GM21381 (cell line): ENCODE results near the gene TRPM8.
A peak's percentile ranks its signal among the peaks of the same experiment; 100 is the strongest.
"Not testable (repeated sequence)": the region's sequence is repeated elsewhere in the genome, so short reads cannot be mapped to it uniquely, and the experiment has no call there.

ENCODE experiments used
- ATAC-seq: cut with Tn5 transposase; IDR thresholded peaks from one replicate; pipeline ENCODE4 v1.9.1; 2021; ENCODE audit warnings: mild to moderate bottlenecking, moderate library complexity; ENCODE audit not compliant: unreplicated experiment

Gene TRPM8

DNA sequence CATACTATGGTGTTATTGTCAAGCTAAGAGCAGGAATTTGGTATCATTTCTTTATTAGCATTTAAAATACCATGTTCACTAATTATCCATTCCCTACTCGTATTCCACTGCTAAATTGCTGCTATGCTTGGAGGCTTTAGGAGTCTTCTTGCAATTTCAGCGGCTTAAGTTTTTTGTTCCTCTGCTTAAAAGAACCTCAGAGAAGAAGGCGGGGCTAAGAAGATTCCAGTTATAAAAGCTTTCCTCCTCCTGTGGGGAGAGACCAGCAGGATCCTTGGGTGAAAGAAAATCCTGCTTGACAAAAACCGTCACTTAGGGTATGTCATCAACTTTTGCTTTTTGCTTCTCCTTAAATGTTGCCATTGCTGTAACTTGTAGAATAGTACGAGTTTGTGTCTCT lies at the start of gene TRPM8:
TRPM8 (plus strand) TSS at position 258 of the 400 bp plus-strand sequence. CDS start 9,165 bp downstream, outside the sequence.
- no peak for ATAC-seq

DNA sequence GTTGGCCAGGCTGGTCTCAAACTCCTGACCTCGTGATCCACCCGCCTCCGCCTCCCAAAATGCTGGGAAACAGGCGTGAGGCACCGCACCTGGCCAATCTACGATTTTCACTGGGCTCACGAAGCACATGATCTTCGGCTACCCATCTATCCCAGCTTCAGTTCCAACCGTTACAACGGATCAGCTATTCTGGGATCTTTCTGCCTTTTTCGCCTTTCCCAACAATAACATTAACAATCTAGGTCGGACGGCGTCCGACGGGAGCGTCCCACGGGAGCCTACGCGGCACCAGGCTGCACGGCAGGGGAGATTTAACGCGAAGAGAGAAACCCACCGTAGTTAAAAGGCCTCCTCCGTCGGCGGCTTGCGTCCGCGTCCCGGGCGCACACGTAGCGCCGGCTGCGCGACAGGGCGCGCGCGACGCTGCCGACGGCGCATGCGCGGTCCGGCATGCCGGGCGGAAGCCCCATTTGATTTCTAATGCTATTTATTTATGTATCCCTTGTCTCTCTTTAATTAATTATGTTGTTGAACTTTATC lies 49.1 kb upstream of the TRPM8 start, which contains the start of gene MSL3B:
MSL3B (minus strand) TSS at position 394 of the 540 bp plus-strand sequence.
- peak; percentile 70 for ATAC-seq

DNA sequence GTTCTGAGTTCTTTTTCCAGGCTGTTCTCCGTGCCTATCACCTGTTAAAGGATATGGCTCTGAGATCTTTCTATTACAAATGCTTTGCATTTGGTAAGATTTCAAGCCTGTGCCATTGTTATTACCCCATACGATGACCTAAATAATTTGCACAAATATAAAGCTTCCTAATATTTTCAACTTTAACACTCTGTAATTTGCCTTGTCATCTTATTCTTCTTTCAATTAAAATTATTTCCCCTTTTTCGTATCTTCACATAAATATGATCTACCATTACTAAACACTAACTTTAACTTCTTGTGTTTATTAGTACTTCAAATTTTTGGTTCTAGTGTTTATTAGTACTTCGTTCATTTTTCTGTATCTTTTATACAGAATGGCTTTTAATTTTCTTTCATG lies 45.7 kb upstream of the TRPM8 start:
- ATAC-seq: no peak

DNA sequence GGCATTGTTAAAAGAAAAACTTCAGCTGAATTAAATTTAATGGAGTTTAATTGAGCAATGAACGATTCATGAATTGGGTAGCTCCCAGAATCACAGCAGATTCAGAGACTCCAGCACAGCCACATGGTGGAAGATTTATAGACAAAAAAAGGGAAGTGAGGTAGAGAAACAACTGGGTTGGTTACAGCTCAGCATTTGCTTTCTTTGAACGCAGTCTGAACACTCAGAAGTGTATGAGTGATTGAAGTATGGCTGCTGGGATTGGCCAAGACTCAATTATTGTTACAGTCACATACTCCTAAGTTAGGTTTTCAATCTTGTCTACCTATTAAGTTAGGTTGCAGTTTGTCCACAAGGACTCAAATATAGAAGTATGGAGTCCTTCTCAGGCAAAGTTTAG lies 45.0 kb upstream of the TRPM8 start:
- not testable (repeated sequence) for ATAC-seq

DNA sequence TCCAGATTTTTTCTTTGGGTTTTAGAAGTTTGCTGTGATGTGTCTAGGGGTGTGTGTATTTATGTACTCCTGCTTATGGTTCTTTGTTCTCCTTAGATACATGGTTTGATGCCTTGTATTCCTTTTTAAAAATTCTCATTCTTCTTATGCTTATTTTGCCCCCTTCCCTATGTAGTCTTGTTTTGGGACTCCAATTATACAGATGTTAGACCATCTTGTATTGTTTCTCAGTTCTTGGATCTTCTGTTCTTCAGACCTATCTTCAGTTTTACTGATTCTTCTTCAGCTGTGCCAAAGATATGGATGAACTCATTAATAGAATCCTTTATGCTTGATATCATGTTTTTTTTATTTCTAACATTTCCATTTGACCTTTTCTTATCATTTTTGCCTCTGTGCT lies 34.8 kb upstream of the TRPM8 start:
- no peak for ATAC-seq

DNA sequence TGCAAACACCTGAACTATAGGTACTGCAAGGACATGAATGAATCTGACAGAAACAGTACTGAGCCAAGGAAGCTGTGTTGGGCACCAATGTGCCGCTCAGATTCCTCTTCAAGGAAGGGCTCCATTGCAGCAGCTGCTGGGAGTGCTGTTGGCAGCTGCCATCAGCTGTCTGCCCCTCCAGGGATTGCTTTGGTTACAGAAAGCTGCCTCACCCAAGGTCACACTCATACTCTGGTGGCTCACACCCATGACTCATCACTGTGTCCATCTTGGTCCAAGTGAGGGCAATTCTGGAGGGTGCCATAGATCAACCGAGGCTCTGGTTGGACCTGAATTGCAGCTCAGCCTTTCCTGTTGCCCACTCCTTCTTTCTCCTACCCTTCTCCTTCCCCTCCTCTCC lies 24.4 kb upstream of the TRPM8 start:
- ATAC-seq: no peak

DNA sequence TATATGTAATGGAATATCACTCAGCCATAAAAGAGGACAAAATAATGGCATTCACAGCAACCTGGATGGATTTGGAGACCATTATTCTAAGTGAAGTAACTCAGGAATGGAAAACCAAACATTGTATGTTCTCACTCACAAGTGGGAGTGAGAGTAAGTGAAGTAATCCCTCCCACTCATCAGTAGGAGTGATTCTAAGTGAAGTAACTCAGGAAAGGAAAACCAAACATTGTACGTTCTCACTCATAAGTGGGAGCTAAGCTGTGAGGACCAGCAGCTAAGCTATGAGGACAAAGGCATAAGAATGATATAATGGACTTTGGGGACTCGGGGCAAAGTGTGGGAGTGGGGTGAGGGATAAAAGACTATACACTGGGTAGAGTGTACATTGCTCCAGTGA lies 20.9 kb upstream of the TRPM8 start:
- not testable (repeated sequence) for ATAC-seq

DNA sequence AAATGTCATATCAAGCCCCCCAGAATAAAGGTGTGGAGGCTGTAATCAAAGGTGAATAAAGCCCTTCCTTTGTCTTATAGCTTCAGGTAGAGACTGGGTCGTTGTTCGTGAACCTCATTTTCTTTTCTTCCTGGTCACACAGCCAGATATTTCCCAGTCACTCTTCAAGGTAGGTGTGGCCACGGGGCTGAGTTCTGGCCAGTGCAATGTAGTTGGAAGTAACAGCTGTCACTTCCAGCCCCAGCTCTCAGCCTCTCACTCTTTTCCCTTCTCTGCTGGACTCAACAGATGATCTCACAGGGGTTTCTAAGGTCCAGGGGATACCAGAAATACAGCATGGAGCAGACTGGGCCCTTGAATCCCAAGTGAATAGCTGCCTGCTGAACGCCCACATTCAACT lies 15.8 kb upstream of the TRPM8 start:
- no peak for ATAC-seq

DNA sequence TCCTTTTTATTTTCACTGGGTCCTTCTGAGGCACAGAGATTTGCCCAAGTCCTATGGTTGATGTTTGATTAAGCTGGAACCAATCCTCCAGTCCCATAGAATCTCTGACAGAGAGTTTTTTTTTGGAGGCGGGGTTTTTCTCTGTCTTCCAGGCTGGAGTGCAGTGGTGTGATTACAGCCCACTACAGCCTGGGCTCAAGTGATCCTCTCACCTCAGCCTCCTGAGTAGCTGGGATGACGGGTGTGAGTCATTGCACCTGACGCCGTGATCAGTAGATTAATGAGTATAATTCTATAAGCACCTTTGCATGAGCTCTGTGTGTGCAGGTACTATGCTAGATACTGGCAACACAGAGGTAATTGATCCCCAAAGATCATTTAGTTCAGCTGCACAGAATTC lies 15.3 kb upstream of the TRPM8 start:
- ATAC-seq: no peak

DNA sequence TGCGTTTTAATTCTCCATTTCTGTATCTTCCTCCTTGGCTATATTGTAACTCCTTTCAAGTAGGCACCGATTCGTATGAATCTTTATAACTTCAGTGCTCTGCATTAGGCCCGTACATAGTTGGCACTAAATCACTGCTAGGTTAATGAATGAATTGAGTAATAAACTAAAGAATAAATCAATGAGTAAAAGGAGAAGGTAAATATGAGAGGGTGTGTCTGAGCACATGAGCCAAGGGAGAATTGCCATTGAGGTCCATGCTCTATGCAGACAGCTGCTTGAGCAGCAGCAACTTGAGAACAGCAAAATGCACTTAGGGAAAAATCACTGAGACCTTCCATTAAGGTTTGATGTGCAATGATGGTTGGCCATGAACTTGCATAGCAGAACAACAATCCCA lies 11.2 kb upstream of the TRPM8 start:
- ATAC-seq: no peak

DNA sequence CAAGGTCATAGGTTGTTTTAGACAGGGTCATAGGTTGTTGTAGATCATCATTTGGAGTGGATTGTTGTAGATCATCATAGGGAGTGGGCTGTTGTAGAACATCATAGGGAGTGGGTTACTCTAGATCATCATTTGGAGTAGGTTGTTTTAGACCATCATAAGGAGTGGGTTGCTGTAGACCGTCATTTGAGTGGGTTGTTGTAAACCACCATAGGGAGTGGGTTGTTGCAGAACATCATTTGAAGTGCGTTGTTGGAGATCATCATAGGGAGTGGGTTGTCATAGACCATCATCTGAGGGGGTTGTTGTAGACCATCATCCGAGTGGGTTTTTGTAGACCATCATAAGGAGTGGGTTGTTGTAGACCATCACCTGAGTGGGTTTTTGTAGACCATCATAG lies 9.5 kb upstream of the TRPM8 start:
- no peak for ATAC-seq

DNA sequence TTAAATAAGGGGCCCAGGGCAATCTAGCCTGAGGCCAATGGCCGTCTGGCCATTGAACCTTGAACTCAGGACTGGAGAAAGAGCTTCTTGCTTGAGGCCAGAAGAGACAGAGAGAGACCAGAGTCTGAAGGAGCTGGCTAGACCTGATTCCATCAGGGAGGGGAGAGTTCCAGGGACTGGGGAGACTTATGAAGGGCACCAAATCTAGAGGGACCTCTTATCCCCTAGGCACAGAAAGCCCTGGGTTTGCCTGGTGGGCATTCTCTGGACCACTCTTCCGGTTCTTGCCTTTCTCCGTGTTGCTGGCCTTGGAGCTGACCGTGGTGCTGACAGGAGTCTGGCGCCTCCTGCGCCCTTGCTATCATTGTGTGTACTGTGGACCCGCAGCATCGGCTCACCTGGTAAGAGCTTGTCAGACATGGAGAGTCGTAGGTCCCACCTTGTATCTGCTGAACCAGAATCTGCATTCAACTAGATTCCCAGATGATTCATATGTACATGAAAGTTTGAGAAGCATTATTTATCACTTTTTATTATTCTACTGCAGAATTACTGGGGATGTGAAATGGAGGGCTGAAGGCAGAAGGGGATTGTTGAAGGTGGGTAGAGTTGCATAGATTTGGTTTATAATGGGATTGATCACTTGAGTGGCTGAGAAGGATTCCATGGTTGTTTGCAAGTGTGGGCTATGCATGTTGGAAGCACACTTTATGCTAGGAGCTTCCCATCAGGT lies 4.3 kb upstream of the TRPM8 start:
- ATAC-seq: no peak

DNA sequence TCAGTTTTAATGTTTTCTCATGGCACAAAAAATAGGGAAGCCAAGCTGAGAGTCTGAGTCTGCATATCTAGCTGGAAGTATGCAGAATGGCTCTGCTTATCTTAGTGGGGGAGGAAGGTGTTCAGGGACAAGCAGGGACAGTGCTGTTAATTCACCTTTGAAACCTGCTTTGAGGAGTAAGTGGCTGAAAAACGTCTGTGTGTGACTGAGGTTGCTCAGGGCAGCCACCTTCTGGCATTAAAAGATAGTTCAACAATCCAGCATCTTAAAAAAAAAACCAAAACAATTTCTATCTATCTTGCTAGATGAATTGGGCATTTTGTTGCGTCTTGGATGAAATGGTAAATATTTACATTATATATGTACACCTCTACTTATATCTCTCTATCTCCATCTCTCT lies 2.0 kb upstream of the TRPM8 start:
- no peak for ATAC-seq

DNA sequence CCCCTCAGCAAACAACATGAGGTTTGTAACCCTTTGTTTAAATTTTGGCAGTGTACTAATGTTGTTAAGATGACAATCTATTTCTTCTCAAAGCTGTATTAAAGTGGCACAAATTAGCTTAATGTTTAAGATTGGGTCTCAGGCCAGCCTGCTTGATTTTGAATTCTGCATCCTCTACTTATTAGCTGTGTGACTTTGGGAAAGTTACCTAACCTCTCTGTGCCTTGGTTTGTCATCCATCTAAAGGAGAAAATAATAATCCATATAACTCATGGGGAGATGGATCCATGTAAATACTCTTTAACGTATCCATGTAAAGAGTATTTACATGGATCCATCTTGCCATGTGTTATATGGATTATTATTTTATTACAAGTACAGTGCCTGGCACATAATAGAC lies 2.1 kb downstream of the TRPM8 start:
- no peak for ATAC-seq

DNA sequence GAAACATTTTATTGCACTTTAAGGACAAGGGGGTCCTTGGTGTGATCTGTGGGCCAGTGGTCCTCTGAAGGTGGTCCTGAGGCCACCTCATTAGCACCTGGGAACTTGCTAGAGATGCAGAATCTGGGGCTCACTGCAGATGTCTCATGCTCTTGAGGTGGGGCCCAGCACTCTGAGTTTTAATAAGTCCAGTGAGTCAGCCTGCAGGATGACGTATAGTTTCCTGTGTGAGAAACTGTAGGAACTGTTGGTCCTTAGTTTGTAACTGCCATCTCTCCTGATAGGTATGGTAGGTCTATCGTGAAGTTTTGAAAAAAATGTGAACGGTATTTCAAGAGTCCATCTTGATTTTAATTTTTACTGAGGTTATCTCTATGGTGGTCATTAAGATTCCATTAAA lies 2.8 kb downstream of the TRPM8 start:
- no peak for ATAC-seq

DNA sequence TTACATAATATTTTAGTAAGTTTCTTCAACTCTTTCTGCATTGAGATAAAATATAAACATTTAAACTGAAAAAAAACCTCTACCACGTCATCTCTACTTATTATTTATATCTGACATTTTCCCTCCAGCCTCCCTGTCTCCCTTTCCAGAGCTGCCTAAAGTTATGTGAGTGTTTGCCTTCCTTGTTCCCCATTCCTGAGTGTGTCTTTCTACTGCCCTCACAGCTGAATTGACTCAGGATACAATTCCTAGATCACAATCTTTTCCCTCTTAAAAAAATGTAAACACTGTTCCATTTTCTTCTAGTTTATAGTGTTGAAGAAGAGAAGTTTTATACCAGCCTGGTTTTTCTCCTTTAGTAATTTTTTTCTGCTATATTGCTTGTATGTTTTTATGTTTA lies 5.3 kb downstream of the TRPM8 start:
- no peak for ATAC-seq

DNA sequence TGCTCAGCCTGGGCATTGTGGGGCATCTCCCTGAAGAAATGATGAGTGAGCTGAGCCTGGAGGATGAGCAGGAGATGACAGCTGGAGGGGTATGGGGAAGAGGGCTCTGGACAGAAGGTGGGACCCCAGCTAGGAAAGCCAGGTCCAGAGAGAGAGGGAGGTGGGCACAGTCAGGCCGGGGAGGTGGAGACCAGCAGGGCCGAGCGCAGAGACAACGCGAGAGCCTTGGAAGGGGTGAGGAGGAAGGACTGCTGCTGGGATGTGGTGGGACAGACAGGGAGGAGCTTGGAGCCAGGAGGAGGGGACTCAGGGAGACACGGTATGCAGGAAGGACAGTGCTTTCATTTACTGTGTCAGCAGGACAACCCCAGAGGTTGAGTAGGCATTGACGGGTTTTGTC lies 8.2 kb downstream of the TRPM8 start:
- ATAC-seq: no peak

DNA sequence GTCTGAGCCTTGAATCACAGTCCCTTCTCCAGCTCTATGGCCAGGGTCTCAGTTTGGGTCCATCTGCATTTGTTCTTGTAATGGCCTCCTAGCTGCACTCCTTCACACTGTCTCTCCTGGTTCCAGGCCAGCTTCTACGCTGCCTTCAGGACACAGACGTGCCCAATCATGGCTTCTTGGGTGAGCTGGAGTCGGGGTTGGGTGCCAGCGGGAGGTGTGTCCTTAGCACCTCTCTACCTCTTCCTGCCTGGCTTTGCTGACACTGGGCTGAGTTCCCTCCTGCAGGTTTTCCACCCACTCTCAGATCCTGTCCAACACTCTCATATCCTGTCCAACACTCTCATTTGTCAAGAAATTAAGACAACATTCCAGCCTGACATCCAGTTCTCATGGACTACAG lies 9.6 kb downstream of the TRPM8 start:
- ATAC-seq: no peak

DNA sequence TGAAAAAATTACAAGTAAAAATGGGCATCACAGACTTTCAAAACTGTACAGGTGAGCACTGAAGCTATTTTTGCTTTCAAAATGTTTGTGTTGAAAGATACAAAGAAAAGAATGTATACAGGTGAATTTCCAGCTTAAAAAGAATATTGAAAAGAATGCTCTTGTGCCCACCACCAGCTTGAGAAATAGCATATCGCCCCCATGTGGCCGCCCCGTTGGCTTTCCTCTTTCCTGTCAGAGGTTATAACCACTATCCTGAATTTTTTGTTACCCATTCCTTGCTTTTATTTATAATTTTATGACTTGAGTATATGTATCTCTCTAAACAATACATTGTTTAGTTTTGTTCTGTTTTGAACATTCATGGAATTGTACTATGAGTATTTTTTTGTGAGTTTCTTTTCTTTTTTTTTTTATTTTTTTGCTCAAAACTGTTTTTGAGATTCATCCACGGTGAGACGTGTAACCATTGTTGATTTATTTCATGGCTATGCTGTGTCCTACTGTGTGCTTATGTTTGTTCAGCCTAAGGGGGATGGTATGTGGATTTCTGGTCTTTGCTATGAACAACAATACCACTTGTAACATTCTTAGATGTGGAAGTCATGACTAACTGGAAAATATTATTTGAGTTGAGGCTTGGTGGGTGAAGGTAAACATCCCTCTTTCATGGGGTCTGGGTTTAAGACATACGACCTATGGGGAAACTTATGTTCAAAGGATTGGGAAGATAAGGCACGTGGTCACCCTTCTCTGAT lies 11.6 kb downstream of the TRPM8 start:
- ATAC-seq: no peak

DNA sequence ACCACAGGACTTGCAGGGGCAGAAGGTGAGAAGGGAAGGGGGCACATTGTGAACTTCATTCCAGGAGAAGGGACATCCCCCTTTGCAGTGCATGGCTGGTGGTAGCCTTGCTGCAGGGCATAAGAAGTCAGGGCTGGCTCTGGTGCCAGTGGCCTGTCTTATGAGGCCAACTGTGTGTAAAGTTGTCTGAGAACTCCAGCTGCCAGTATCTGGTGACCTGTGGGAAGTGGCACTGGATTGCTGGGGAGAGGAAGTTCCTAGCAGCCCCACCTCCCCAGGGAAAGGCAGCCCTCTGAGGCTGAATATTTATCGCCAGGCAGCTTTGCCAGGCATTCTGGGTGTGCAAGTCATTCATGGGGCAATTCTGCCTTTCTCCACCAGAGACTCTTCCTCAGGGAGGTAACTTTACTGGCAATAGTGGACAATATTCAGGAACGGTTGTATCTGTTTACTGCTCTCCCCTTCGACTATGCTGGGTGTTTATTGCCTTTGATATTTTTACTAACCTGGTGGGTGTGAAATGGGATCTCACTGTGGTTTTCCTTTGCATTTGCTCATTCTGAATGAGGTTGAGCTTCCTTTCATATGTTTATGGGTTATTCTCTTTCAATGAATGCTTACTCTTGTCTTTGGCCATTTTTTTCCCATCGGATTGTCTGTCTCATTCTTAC lies 12.3 kb downstream of the TRPM8 start:
- no peak for ATAC-seq

DNA sequence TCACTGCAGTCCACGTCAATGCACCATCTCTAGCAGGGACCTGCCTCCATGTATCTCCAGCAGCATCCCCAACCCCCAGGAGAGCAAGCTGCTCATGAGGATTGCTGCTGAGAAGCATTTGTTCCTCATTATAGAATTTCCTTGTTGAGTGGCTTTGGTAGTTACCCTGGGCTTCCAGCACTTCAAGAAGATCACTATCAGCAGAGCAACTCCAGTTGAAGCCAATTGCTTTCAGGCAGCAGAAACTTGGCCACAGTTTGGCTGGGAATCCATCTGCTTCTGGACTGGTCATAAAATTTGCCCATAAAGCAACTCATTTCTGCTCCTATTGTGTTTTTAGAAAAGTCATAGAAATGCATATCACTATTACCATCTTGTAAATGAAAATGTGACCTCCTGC lies 17.4 kb downstream of the TRPM8 start:
- ATAC-seq: no peak

DNA sequence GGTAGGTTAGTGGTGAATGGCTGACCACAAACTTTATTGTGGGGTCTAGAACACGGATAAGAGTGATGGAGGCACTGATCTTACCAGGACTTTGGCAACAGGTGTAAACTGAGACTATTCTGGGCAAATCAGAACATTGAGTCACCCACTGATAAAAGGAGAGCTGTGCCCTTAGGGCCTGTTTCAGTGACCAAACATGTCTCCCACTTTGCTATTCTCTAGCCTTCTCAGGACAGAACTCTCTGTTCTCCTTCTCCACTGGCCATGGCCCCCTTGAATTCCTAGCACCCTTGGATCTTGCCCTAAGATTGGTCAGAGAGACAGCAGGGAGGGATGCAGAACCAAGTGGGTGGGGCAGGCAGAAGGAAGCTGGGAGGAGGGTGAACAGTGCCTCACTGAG lies 18.3 kb downstream of the TRPM8 start:
- ATAC-seq: no peak
